ENCODE results near the gene ZNF157. TPM values are rescaled to one million over a fixed set of nuclear protein-coding genes. Genes with fewer than 3 reads are reported as not detected.
"Not testable (repeated sequence)": the region's sequence is repeated elsewhere in the genome, so short reads cannot be mapped to it uniquely, and the experiment has no call there.

ZNF157 gene
- 0.96 TPM for total RNA-seq (ENCODE audit: insufficient read depth, low replicate concordance)

GRCh38 chrX:47370278-47370677 lies at the start of gene ZNF157:
Gene ZNF157, plus strand, starts transcription at chrX:47370578. Its CDS starts 91 bp downstream, at chrX:47370669.
- no peak for DNase-seq (ENCODE audit: low spot score)

GRCh38 chrX:47321386-47321785 lies 49.0 kb upstream of the ZNF157 start:
- peak; percentile 82 for DNase-seq (ENCODE audit: low spot score)

- no peak for DNase-seq (ENCODE audit: low spot score)
These were observed 48.5 kb upstream of the ZNF157 start for GRCh38 chrX:47321823-47322371.

- no peak for DNase-seq (ENCODE audit: low spot score)
These were observed 42.5 kb upstream of the ZNF157 start for GRCh38 chrX:47327902-47328301.

- DNase-seq (ENCODE audit: low spot score) = not testable (repeated sequence)
These were observed 37.6 kb upstream of the ZNF157 start for GRCh38 chrX:47332729-47333128.

- no peak for DNase-seq (ENCODE audit: low spot score)
These were observed 18.7 kb upstream of the ZNF157 start for GRCh38 chrX:47351706-47352105.

- DNase-seq (ENCODE audit: low spot score) = no peak
These were observed 11.9 kb upstream of the ZNF157 start for GRCh38 chrX:47358387-47359065.

GRCh38 chrX:47360423-47361179 lies 9.8 kb upstream of the ZNF157 start:
- no peak for DNase-seq (ENCODE audit: low spot score)

- DNase-seq (ENCODE audit: low spot score) = peak; percentile 98
These were observed 8.6 kb upstream of the ZNF157 start for GRCh38 chrX:47361538-47362511.

- peak; percentile 81 for DNase-seq (ENCODE audit: low spot score)
These were observed 4.2 kb upstream of the ZNF157 start for GRCh38 chrX:47366041-47366722.

GRCh38 chrX:47373198-47373597 lies 2.8 kb downstream of the ZNF157 start:
- no peak for DNase-seq (ENCODE audit: low spot score)

GRCh38 chrX:47380268-47380667 lies 9.9 kb downstream of the ZNF157 start:
- no peak for DNase-seq (ENCODE audit: low spot score)

- DNase-seq (ENCODE audit: low spot score) = not testable (repeated sequence)
These were observed 10.5 kb downstream of the ZNF157 start for GRCh38 chrX:47380837-47381236.

GRCh38 chrX:47384502-47384901 lies 14.1 kb downstream of the ZNF157 start:
- peak; percentile 43 for DNase-seq (ENCODE audit: low spot score)

GRCh38 chrX:47390780-47391179 lies 20.4 kb downstream of the ZNF157 start:
- DNase-seq (ENCODE audit: low spot score) = no peak

GRCh38 chrX:47413179-47413594 lies 42.8 kb downstream of the ZNF157 start:
- no peak for DNase-seq (ENCODE audit: low spot score)

GRCh38 chrX:47420265-47420664 lies 49.9 kb downstream of the ZNF157 start:
- no peak for DNase-seq (ENCODE audit: low spot score)

GRCh38 chrX:47420962-47421361 lies 50.6 kb downstream of the ZNF157 start:
- no peak for DNase-seq (ENCODE audit: low spot score)

- no peak for DNase-seq (ENCODE audit: low spot score)
These were observed 52.1 kb downstream of the ZNF157 start for GRCh38 chrX:47422444-47422843.

- no peak for DNase-seq (ENCODE audit: low spot score)
These were observed 60.5 kb downstream of the ZNF157 start for GRCh38 chrX:47430925-47431324.

GRCh38 chrX:47446431-47446830 lies 76.1 kb downstream of the ZNF157 start:
- no peak for DNase-seq (ENCODE audit: low spot score)

Measured in umbilical cord (tissue), 2 donors.